GM23338 (cell line): ENCODE measurements around the gene BLZF1. TPM values are rescaled to one million over a fixed set of nuclear protein-coding genes. Genes with fewer than 3 reads are reported as not detected.

Experiments used
- ATAC-seq: fragments of 200-7000 bp; cut with Tn5 transposase; 3 replicates; pipeline ENCODE4 v1.9.1; 2020
- DNase-seq: peaks from one replicate; pipeline ENCODE4 v3.0.0-alpha.2; 2015; ENCODE audit warnings: low spot score
- H2AFZ ChIP-seq: fragments of 200-600 bp; sonication (generic); 2 replicates; pipeline ENCODE4 v1.8.0; 2016; ENCODE audit warnings: antibody characterized with exemption, mild to moderate bottlenecking, moderate library complexity
- H3F3A ChIP-seq: fragments of 200-600 bp; sonication (generic); replicated peaks from 2 replicates; pipeline ENCODE4 v1.8.0; 2017; ENCODE audit warnings: antibody characterized with exemption, mixed run types, low read depth
- H3K27ac ChIP-seq: fragments of 200-600 bp; sonication (generic); 2 replicates; pipeline ENCODE4 v1.6.1; 2016; ENCODE audit warnings: low read depth
- H3K27me3 ChIP-seq: fragments of 200-600 bp; sonication (generic); 2 replicates; pipeline ENCODE4 v1.8.0; 2016; ENCODE audit warnings: mild to moderate bottlenecking, mixed run types, moderate library complexity; ENCODE audit not compliant: insufficient read depth
- H3K36me3 ChIP-seq: fragments of 200-600 bp; sonication (generic); 2 replicates; pipeline ENCODE4 v1.8.0; 2016; ENCODE audit warnings: mild to moderate bottlenecking; ENCODE audit not compliant: insufficient read depth
- H3K4me1 ChIP-seq: fragments of 200-600 bp; sonication (generic); 2 replicates; pipeline ENCODE4 v1.8.0; 2016; ENCODE audit warnings: mild to moderate bottlenecking, moderate library complexity; ENCODE audit not compliant: insufficient read depth
- H3K4me2 ChIP-seq: fragments of 200-600 bp; sonication (generic); 2 replicates; pipeline ENCODE4 v1.7.1; 2017; ENCODE audit warnings: mixed run types
- H3K4me3 ChIP-seq: fragments of 200-600 bp; sonication (generic); 2 replicates; pipeline ENCODE4 v1.6.1; 2016; ENCODE audit warnings: mixed run types
- H3K79me2 ChIP-seq: fragments of 200-600 bp; sonication (generic); replicated peaks from 2 replicates; pipeline ENCODE4 v1.8.0; 2017; ENCODE audit warnings: mild to moderate bottlenecking; ENCODE audit not compliant: insufficient read depth
- H3K9me2 ChIP-seq: fragments of 200-600 bp; sonication (generic); 2 replicates; pipeline ENCODE4 v1.8.0; 2017; ENCODE audit not compliant: insufficient read depth
- H4K20me1 ChIP-seq: fragments of 200-600 bp; sonication (generic); replicated peaks from 2 replicates; pipeline ENCODE4 v1.8.0; 2017; ENCODE audit warnings: mild to moderate bottlenecking; ENCODE audit not compliant: insufficient read depth
- H3K27ac Mint-ChIP-seq: 2 replicates; pipeline ENCODE4 v1.8.0; 2020; ENCODE audit warnings: inconsistent platforms, mild to moderate bottlenecking, moderate library complexity, mixed read lengths
- H3K27me3 Mint-ChIP-seq: 3 replicates; pipeline ENCODE4 v1.8.0; 2022; ENCODE audit warnings: low read depth, mild to moderate bottlenecking, moderate library complexity, mixed read lengths, inconsistent platforms; ENCODE audit not compliant: insufficient read depth, poor library complexity
- H3K36me3 Mint-ChIP-seq: 3 replicates; pipeline ENCODE4 v1.8.0; 2021; ENCODE audit warnings: low read depth, mild to moderate bottlenecking, inconsistent platforms, moderate library complexity, mixed read lengths
- H3K4me1 Mint-ChIP-seq: 3 replicates; pipeline ENCODE4 v1.8.0; 2020; ENCODE audit warnings: mild to moderate bottlenecking, inconsistent platforms, mixed read lengths
- H3K4me3 Mint-ChIP-seq: 3 replicates; pipeline ENCODE4 v1.8.0; 2021; ENCODE audit warnings: moderate library complexity, mild to moderate bottlenecking, inconsistent platforms, mixed read lengths
- H3K9me3 Mint-ChIP-seq: 3 replicates; pipeline ENCODE4 v1.8.0; 2020; ENCODE audit warnings: moderate library complexity, mild to moderate bottlenecking, inconsistent platforms, mixed read lengths
- CREB1 ChIP-seq: fragments of 250-450 bp; sonication (Bioruptor Pico); IDR thresholded peaks from 2 replicates; pipeline ENCODE4 v1.5.0; 2020; ENCODE audit warnings: low read depth, mild to moderate bottlenecking, moderate library complexity
- CTCF ChIP-seq, 2 experiments: fragments of 200-600 bp in 1 of 2; sonication (generic) in 1 of 2; conservative IDR thresholded peaks; 2 replicates each; pipeline versions ENCODE4 v1.5.1 to v1.6.1; 2016 to 2017; ENCODE audit warnings: antibody characterized with exemption in 2 of 2, low read depth in 2 of 2, mild to moderate bottlenecking in 2 of 2, moderate library complexity in 1 of 2
- EZH2 ChIP-seq: fragments of 200-600 bp; sonication (generic); IDR thresholded peaks from one replicate; pipeline ENCODE4 v1.8.0; 2017; ENCODE audit warnings: antibody characterized with exemption, mild to moderate bottlenecking, low read depth; ENCODE audit not compliant: unreplicated experiment
- EZH2phosphoT487 ChIP-seq: fragments of 200-600 bp; sonication (generic); IDR thresholded peaks from one replicate; pipeline ENCODE4 v1.8.1; 2018; ENCODE audit warnings: antibody characterized with exemption; ENCODE audit not compliant: unreplicated experiment
- JUNB ChIP-seq: IDR thresholded peaks from one replicate; pipeline ENCODE4 v1.6.1; 2016; ENCODE audit warnings: antibody characterized with exemption; ENCODE audit not compliant: unreplicated experiment
- NANOG ChIP-seq: IDR thresholded peaks from 2 replicates; pipeline ENCODE4 v1.6.1; 2016; ENCODE audit warnings: antibody characterized with exemption, borderline replicate concordance
- POLR2AphosphoS5 ChIP-seq: IDR thresholded peaks from 2 replicates; pipeline ENCODE4 v1.6.1; 2016; ENCODE audit warnings: antibody characterized with exemption, low read depth
- STAT1 ChIP-seq: IDR thresholded peaks from one replicate; pipeline ENCODE4 v1.6.1; 2016; ENCODE audit warnings: antibody characterized with exemption; ENCODE audit not compliant: unreplicated experiment
- ZNF114 ChIP-seq: fragments of 250-450 bp; sonication (Bioruptor Pico); IDR thresholded peaks from 2 replicates; pipeline ENCODE4 v1.5.0; 2020; ENCODE audit warnings: mild to moderate bottlenecking, moderate library complexity
- ZNF331 ChIP-seq: fragments of 250-450 bp; sonication (Bioruptor Pico); IDR thresholded peaks from 2 replicates; pipeline ENCODE4 v1.5.0; 2020; ENCODE audit warnings: low read depth, mild to moderate bottlenecking, moderate library complexity
- polyA plus RNA-seq: library from polyadenylated mRNA; unstranded; fragments of >200 nt; fragmentation: Nextera tagmentation; extraction: Ambion mirVana; gene quantifications from 2 replicates; pipeline ENCODE4 v1.2.1, GENCODE V29; 2016
- total RNA-seq: library from RNA; depleted of rRNA; stranded (reverse); fragments of >200 nt; shearing (Covaris generic); gene quantifications from 2 replicates; pipeline ENCODE4 v1.2.3, GENCODE V29; 2014
- TF ChIP-seq, protein P1 (sequence below): fragments of 250-450 bp; sonication (Bioruptor Pico); IDR thresholded peaks from 2 replicates; pipeline ENCODE4 v1.5.0; 2020; ENCODE audit warnings: mild to moderate bottlenecking, moderate library complexity
- TF ChIP-seq, protein P2 (sequence below): IDR thresholded peaks from 2 replicates; pipeline ENCODE4 v1.6.1; 2016; ENCODE audit warnings: antibody characterized with exemption
- TF ChIP-seq, protein P3 (sequence below): IDR thresholded peaks from one replicate; pipeline ENCODE4 v1.6.1; 2018; ENCODE audit warnings: antibody characterized with exemption; ENCODE audit not compliant: unreplicated experiment

The BLZF1 gene
- total and polyA plus RNA-seq, 2 experiments from 2014 or later: 9.5 to 14.5 TPM

DNA sequence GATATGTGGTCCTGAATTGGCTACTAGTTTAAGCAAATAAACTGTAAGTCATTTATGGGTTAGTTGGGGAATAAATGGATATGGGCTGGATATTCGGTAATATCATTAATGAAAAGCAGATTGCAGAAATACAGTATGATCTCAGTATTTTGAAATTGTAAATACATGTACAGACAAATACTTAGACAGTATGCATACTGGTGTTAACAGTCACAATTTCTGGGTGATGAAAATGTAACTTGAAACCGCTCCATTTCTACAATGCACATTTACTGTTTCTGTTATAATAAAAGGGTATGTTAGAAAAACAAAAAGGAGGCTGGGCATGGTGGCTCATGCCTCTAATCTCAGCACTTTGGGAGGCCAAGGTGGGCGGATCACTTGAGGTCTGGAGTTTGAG, 28.0 kb downstream of the BLZF1 start:
- H3K27me3 ChIP-seq: no peaks in the 10 kb centered on the region
- Mint-ChIP-seq H3K4me1 (no peaks in the 10 kb centered on the region), H3K4me3 (no peak overlapping the region), H3K9me3 (peaks cover 7% of the 10 kb centered on the region; the same call in 1 of the 3 replicates), H3K27me3 (no peaks in the 10 kb centered on the region), H3K36me3 (peaks cover 15% of the 10 kb centered on the region; the same call in 2 of the 3 replicates), H3K27ac (no peak overlapping the region)
- H3K36me3 ChIP-seq: no peaks in the 10 kb centered on the region
- H3K9me2 ChIP-seq: no peaks in the 10 kb centered on the region
- 0 out of 2 replicates have a peak, but pooled peaks cover 3% of the 10 kb centered on the region for H4K20me1 ChIP-seq
- no peak overlapping the region for H2AFZ ChIP-seq
- no peak overlapping the region for H3K4me3 ChIP-seq
- no peaks in the 10 kb centered on the region for H3F3A ChIP-seq
- TF ChIP-seq EZH2: no peak
- TF ChIP-seq EZH2phosphoT487: no peak
- no peak for TF ChIP-seq CREB1
- no peak for TF ChIP-seq STAT1
- TF ChIP-seq, protein P1, sequence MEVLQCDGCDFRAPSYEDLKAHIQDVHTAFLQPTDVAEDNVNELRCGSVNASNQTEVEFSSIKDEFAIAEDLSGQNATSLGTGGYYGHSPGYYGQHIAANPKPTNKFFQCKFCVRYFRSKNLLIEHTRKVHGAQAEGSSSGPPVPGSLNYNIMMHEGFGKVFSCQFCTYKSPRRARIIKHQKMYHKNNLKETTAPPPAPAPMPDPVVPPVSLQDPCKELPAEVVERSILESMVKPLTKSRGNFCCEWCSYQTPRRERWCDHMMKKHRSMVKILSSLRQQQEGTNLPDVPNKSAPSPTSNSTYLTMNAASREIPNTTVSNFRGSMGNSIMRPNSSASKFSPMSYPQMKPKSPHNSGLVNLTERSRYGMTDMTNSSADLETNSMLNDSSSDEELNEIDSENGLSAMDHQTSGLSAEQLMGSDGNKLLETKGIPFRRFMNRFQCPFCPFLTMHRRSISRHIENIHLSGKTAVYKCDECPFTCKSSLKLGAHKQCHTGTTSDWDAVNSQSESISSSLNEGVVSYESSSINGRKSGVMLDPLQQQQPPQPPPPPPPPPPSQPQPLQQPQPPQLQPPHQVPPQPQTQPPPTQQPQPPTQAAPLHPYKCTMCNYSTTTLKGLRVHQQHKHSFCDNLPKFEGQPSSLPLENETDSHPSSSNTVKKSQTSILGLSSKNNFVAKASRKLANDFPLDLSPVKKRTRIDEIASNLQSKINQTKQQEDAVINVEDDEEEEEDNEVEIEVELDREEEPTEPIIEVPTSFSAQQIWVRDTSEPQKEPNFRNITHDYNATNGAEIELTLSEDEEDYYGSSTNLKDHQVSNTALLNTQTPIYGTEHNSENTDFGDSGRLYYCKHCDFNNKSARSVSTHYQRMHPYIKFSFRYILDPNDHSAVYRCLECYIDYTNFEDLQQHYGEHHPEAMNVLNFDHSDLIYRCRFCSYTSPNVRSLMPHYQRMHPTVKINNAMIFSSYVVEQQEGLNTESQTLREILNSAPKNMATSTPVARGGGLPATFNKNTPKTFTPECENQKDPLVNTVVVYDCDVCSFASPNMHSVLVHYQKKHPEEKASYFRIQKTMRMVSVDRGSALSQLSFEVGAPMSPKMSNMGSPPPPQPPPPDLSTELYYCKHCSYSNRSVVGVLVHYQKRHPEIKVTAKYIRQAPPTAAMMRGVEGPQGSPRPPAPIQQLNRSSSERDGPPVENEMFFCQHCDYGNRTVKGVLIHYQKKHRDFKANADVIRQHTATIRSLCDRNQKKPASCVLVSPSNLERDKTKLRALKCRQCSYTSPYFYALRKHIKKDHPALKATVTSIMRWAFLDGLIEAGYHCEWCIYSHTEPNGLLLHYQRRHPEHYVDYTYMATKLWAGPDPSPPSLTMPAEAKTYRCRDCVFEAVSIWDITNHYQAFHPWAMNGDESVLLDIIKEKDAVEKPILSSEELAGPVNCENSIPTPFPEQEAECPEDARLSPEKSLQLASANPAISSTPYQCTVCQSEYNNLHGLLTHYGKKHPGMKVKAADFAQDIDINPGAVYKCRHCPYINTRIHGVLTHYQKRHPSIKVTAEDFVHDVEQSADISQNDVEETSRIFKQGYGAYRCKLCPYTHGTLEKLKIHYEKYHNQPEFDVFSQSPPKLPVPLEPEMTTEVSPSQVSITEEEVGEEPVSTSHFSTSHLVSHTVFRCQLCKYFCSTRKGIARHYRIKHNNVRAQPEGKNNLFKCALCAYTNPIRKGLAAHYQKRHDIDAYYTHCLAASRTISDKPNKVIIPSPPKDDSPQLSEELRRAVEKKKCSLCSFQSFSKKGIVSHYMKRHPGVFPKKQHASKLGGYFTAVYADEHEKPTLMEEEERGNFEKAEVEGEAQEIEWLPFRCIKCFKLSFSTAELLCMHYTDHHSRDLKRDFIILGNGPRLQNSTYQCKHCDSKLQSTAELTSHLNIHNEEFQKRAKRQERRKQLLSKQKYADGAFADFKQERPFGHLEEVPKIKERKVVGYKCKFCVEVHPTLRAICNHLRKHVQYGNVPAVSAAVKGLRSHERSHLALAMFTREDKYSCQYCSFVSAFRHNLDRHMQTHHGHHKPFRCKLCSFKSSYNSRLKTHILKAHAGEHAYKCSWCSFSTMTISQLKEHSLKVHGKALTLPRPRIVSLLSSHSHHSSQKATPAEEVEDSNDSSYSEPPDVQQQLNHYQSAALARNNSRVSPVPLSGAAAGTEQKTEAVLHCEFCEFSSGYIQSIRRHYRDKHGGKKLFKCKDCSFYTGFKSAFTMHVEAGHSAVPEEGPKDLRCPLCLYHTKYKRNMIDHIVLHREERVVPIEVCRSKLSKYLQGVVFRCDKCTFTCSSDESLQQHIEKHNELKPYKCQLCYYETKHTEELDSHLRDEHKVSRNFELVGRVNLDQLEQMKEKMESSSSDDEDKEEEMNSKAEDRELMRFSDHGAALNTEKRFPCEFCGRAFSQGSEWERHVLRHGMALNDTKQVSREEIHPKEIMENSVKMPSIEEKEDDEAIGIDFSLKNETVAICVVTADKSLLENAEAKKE (CRISPR knock-in tag): no peak
- TF ChIP-seq NANOG: no peak
- TF ChIP-seq JUNB: no peak
- TF ChIP-seq, protein P2, sequence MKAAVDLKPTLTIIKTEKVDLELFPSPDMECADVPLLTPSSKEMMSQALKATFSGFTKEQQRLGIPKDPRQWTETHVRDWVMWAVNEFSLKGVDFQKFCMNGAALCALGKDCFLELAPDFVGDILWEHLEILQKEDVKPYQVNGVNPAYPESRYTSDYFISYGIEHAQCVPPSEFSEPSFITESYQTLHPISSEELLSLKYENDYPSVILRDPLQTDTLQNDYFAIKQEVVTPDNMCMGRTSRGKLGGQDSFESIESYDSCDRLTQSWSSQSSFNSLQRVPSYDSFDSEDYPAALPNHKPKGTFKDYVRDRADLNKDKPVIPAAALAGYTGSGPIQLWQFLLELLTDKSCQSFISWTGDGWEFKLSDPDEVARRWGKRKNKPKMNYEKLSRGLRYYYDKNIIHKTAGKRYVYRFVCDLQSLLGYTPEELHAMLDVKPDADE: no peak
- TF ChIP-seq, protein P3, sequence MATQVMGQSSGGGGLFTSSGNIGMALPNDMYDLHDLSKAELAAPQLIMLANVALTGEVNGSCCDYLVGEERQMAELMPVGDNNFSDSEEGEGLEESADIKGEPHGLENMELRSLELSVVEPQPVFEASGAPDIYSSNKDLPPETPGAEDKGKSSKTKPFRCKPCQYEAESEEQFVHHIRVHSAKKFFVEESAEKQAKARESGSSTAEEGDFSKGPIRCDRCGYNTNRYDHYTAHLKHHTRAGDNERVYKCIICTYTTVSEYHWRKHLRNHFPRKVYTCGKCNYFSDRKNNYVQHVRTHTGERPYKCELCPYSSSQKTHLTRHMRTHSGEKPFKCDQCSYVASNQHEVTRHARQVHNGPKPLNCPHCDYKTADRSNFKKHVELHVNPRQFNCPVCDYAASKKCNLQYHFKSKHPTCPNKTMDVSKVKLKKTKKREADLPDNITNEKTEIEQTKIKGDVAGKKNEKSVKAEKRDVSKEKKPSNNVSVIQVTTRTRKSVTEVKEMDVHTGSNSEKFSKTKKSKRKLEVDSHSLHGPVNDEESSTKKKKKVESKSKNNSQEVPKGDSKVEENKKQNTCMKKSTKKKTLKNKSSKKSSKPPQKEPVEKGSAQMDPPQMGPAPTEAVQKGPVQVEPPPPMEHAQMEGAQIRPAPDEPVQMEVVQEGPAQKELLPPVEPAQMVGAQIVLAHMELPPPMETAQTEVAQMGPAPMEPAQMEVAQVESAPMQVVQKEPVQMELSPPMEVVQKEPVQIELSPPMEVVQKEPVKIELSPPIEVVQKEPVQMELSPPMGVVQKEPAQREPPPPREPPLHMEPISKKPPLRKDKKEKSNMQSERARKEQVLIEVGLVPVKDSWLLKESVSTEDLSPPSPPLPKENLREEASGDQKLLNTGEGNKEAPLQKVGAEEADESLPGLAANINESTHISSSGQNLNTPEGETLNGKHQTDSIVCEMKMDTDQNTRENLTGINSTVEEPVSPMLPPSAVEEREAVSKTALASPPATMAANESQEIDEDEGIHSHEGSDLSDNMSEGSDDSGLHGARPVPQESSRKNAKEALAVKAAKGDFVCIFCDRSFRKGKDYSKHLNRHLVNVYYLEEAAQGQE: no peak
- no peak for TF ChIP-seq CTCF (conservative IDR thresholded peaks at IDR 0.05; ENCODE audit: low read depth in 2 of 2)
- no peak for TF ChIP-seq POLR2AphosphoS5
- no peak for TF ChIP-seq ZNF114 (CRISPR knock-in tag)
- no peak for TF ChIP-seq ZNF331
- no peaks in the 10 kb centered on the region for H3K4me1 ChIP-seq
- DNase-seq (no peak), ATAC-seq (no peak)
- H3K27ac ChIP-seq: no peak overlapping the region
- H3K79me2 ChIP-seq: no peaks in the 10 kb centered on the region
- H3K4me2 ChIP-seq: no peak overlapping the region
